GM12878 (cell line): ENCODE results near the gene ZNF18. TPM values are rescaled to one million over a fixed set of nuclear protein-coding genes. Genes with fewer than 3 reads are reported as not detected.

Source experiments
- ELK1 ChIP-seq: IDR thresholded peaks from 2 replicates; pipeline ENCODE4 v1.6.1; 2012; ENCODE audit warnings: low read depth, low read length, improper control_type of control experiment
- KAT2A ChIP-seq: conservative IDR thresholded peaks from 2 replicates; pipeline ENCODE4 v1.6.1; 2011; ENCODE audit warnings: low read depth, low read length; ENCODE audit not compliant: control insufficient read depth
- MEF2B ChIP-seq: fragments of 450-650 bp; IDR thresholded peaks from 2 replicates; pipeline ENCODE4 v1.6.1; 2018; ENCODE audit warnings: mild to moderate bottlenecking, moderate library complexity; ENCODE audit not compliant: partially characterized antibody, poor library complexity, severe bottlenecking
- MLLT1 ChIP-seq: fragments of 450-650 bp; IDR thresholded peaks from 2 replicates; pipeline ENCODE4 v1.6.1; 2016; ENCODE audit warnings: mild to moderate bottlenecking
- MTA3 ChIP-seq: IDR thresholded peaks from 2 replicates; pipeline ENCODE4 v1.6.1; 2012; ENCODE audit warnings: low read length, inconsistent platforms, borderline replicate concordance
- MYB ChIP-seq: fragments of 150-350 bp; IDR thresholded peaks from 2 replicates; pipeline ENCODE4 v1.6.1; 2014; ENCODE audit warnings: mild to moderate bottlenecking, low read depth, low read length, borderline replicate concordance
- MYC ChIP-seq: IDR thresholded peaks from 2 replicates; pipeline ENCODE4 v1.6.1; 2011; ENCODE audit warnings: mild to moderate bottlenecking, low read length, moderate library complexity, inconsistent platforms; ENCODE audit not compliant: insufficient read depth, insufficient replicate concordance, insufficient read length, severe bottlenecking
- NKRF ChIP-seq: fragments of 450-650 bp; conservative IDR thresholded peaks from 2 replicates; pipeline ENCODE4 v1.6.1; 2017; ENCODE audit warnings: mild to moderate bottlenecking, moderate library complexity
- NR2C1 ChIP-seq: fragments of 450-650 bp; IDR thresholded peaks from 2 replicates; pipeline ENCODE4 v1.6.1; 2017; ENCODE audit warnings: antibody characterized with exemption, mild to moderate bottlenecking, moderate library complexity
- NRF1 ChIP-seq: conservative IDR thresholded peaks from 2 replicates; pipeline ENCODE4 v1.6.1; 2011; ENCODE audit warnings: mild to moderate bottlenecking, low read depth, low read length, improper control_type of control experiment
- RAD21 ChIP-seq: IDR thresholded peaks from 2 replicates; pipeline ENCODE4 v1.6.1; 2011; ENCODE audit warnings: mild to moderate bottlenecking, low read depth, low read length, moderate library complexity; ENCODE audit not compliant: insufficient read depth
- SIX5 ChIP-seq: IDR thresholded peaks from 2 replicates; pipeline ENCODE4 v1.6.1; 2011; ENCODE audit warnings: mild to moderate bottlenecking, low read depth, low read length, moderate library complexity; ENCODE audit not compliant: severe bottlenecking
- SMARCA5 ChIP-seq: fragments of 450-650 bp; IDR thresholded peaks from 2 replicates; pipeline ENCODE4 v1.6.1; 2017; ENCODE audit warnings: mild to moderate bottlenecking
- SP1 ChIP-seq: IDR thresholded peaks from one replicate; pipeline ENCODE4 v1.6.1; 2011; ENCODE audit warnings: low read depth, low read length
- SUPT20H ChIP-seq: IDR thresholded peaks from 2 replicates; pipeline ENCODE4 v1.6.1; 2011; ENCODE audit warnings: low read depth, mild to moderate bottlenecking, low read length, moderate library complexity, borderline replicate concordance; ENCODE audit not compliant: control insufficient read depth
- ZBTB33 ChIP-seq: fragments of 450-650 bp; IDR thresholded peaks from 2 replicates; pipeline ENCODE4 v1.6.1; 2017; ENCODE audit warnings: mild to moderate bottlenecking
- ZNF207 ChIP-seq: fragments of 450-650 bp; IDR thresholded peaks from 2 replicates; pipeline ENCODE4 v1.6.1; 2014; ENCODE audit warnings: antibody characterized with exemption, mild to moderate bottlenecking, borderline replicate concordance
- polyA plus RNA-seq, 11 experiments: library from polyadenylated mRNA; depleted of rRNA in 4 of 11; unstranded in 6 of 11; stranded (reverse) in 5 of 11; fragments of >200 nt; fragmentation: Nextera tagmentation in 4 of 11; fragmentation: Illumina TruSeq in 1 of 11; extraction: Ambion mirVana in 4 of 11; extraction: Trizol in 1 of 11; gene quantifications; 1 replicate in 1 of 11; 2 replicates in 10 of 11; pipeline versions ENCODE4 v1.2.1 to v1.2.3, GENCODE V29; 2011 to 2016; ENCODE audit warnings: inconsistent platforms in 2 of 11, missing spikeins in 2 of 11, low read depth in 1 of 11
- total RNA-seq, 4 experiments: library from RNA; depleted of rRNA in 3 of 4; stranded (reverse); fragments of >200 nt in 3 of 4; fragmentation: Illumina TruSeq in 1 of 4; extraction: Trizol in 1 of 4; gene quantifications; 2 replicates each; pipeline versions ENCODE4 v1.2.1 to v1.2.3, GENCODE V29; 2013 to 2021

ZNF18 gene
- total and polyA plus RNA-seq, 10 of the 15 experiments (the other 5 are each of a cell fraction or from before 2014, with no cell fraction given) = 4.6 to 10.2 (median 9.1) TPM

GRCh38 chr17:11997147-11997971 is at the start of gene ZNF18 (continued):
- TF ChIP-seq ZNF207 = peak; percentile 66
- no peak for TF ChIP-seq SIX5
- peak; percentile 51 for TF ChIP-seq NRF1
- peak; percentile 76 for TF ChIP-seq SP1
- TF ChIP-seq MTA3 = no peak
- TF ChIP-seq NKRF = peak; percentile 82
- TF ChIP-seq KAT2A = no peak
- 0 out of 2 replicates have a peak, but pooled peaks have one; percentile 52 for TF ChIP-seq SMARCA5
- TF ChIP-seq MLLT1 = peak; percentile 99
- no peak for TF ChIP-seq ELK1
- peak; percentile 54 for TF ChIP-seq NR2C1
- peak; percentile 20; the same call in 1 of the 2 replicates for TF ChIP-seq ZBTB33
- no peak for TF ChIP-seq SUPT20H
- TF ChIP-seq RAD21 = no peak
- TF ChIP-seq MEF2B = no peak
- peak; percentile 23 for TF ChIP-seq MYC
- no peak for TF ChIP-seq MYB
